ENCODE data around the gene MAML3. TPM values are rescaled to one million over a fixed set of nuclear protein-coding genes. Genes with fewer than 3 reads are reported as not detected.

The MAML3 gene
- total RNA-seq, result 4.3 TPM in 2 replicates

- intact Hi-C loops (cut with micrococcal nuclease), result loop anchor here (1.0 to 5.0 kb wide), 5 partner anchors 95 to 1072 kb away; partner anchors contain the start of genes NAA15 and NDUFC1
These were observed at the start of gene MAML3 for GRCh38 chr4:140153718-140154571. TSS of gene MAML3 (minus strand) at chr4:140154184. CDS start at chr4:140153327, 857 bp downstream.

GRCh38 chr4:140198942-140199341 lies 45.0 kb upstream of the MAML3 start:
- intact Hi-C loops (cut with micrococcal nuclease), result no loop called here

- intact Hi-C loops (cut with micrococcal nuclease), result no loop called here
These were observed 41.8 kb upstream of the MAML3 start for GRCh38 chr4:140195806-140196205.

- intact Hi-C loops (cut with micrococcal nuclease), result no loop called here
These were observed 35.8 kb upstream of the MAML3 start for GRCh38 chr4:140189805-140190204.

GRCh38 chr4:140188975-140189374 lies 35.0 kb upstream of the MAML3 start:
- intact Hi-C loops (cut with micrococcal nuclease), result no loop called here

- intact Hi-C loops (cut with micrococcal nuclease), result no loop called here
These were observed 33.3 kb upstream of the MAML3 start for GRCh38 chr4:140187316-140187695.

GRCh38 chr4:140186651-140187315 lies 32.8 kb upstream of the MAML3 start:
- intact Hi-C loops (cut with micrococcal nuclease), result no loop called here

- intact Hi-C loops (cut with micrococcal nuclease), result no loop called here
These were observed 32.1 kb upstream of the MAML3 start for GRCh38 chr4:140186082-140186438.

- intact Hi-C loops (cut with micrococcal nuclease), result no loop called here
These were observed 31.6 kb upstream of the MAML3 start for GRCh38 chr4:140185412-140186081.

GRCh38 chr4:140183270-140183669 lies 29.3 kb upstream of the MAML3 start:
- intact Hi-C loops (cut with micrococcal nuclease), result no loop called here

- intact Hi-C loops (cut with micrococcal nuclease), result no loop called here
These were observed 26.6 kb upstream of the MAML3 start for GRCh38 chr4:140180577-140180976.

GRCh38 chr4:140176735-140177134 lies 22.8 kb upstream of the MAML3 start:
- intact Hi-C loops (cut with micrococcal nuclease), result no loop called here

- intact Hi-C loops (cut with micrococcal nuclease), result no loop called here
These were observed 20.6 kb upstream of the MAML3 start for GRCh38 chr4:140174543-140174942.

- intact Hi-C loops (cut with micrococcal nuclease), result no loop called here
These were observed 19.0 kb upstream of the MAML3 start for GRCh38 chr4:140172960-140173359.

- intact Hi-C loops (cut with micrococcal nuclease), result no loop called here
These were observed 16.3 kb upstream of the MAML3 start for GRCh38 chr4:140170299-140170698.

- intact Hi-C loops (cut with micrococcal nuclease), result no loop called here
These were observed 15.0 kb upstream of the MAML3 start for GRCh38 chr4:140168936-140169335.

- intact Hi-C loops (cut with micrococcal nuclease), result no loop called here
These were observed 14.5 kb upstream of the MAML3 start for GRCh38 chr4:140168474-140168873.

- intact Hi-C loops (cut with micrococcal nuclease), result no loop called here
These were observed 9.2 kb upstream of the MAML3 start for GRCh38 chr4:140163029-140163810.

- intact Hi-C loops (cut with micrococcal nuclease), result no loop called here
These were observed 8.6 kb upstream of the MAML3 start for GRCh38 chr4:140162596-140162995.

GRCh38 chr4:140158365-140159030 lies 4.5 kb upstream of the MAML3 start:
- intact Hi-C loops (cut with micrococcal nuclease), result no loop called here

- intact Hi-C loops (cut with micrococcal nuclease), result no loop called here
These were observed 3.4 kb upstream of the MAML3 start for GRCh38 chr4:140157341-140157740.
